Right atrium auricular region (tissue), 2 donors: ENCODE data around the gene SERPINB6. TPM values are rescaled to one million over a fixed set of nuclear protein-coding genes. Genes with fewer than 3 reads are reported as not detected.
"Not testable (repeated sequence)": the region's sequence is repeated elsewhere in the genome, so short reads cannot be mapped to it uniquely, and the experiment has no call there.

Experiments used
- DNase-seq: peaks from one replicate; pipeline ENCODE4 v3.0.0-alpha.2; 2019; ENCODE audit warnings: low spot score
- H3K27ac ChIP-seq, 2 donors: fragments of 200-600 bp; sonication (generic); 1 replicate in 1 of 2; 2 replicates in 1 of 2; pipeline ENCODE4 v1.5.1; 2016 to 2019
- H3K27me3 ChIP-seq, 2 donors: fragments of 200-600 bp; sonication (generic); one replicate each; pipeline versions ENCODE4 v1.5.1 to v1.6.0; 2017 to 2019
- H3K36me3 ChIP-seq: fragments of 200-600 bp; sonication (generic); one replicate; pipeline ENCODE4 v1.5.1; 2016
- H3K4me1 ChIP-seq, 2 donors: fragments of 200-600 bp; sonication (generic); one replicate each; pipeline versions ENCODE4 v1.5.1 to v1.6.0; 2017 to 2019
- H3K4me3 ChIP-seq, 2 donors: fragments of 200-600 bp; sonication (generic); 1 replicate in 1 of 2; 2 replicates in 1 of 2; pipeline ENCODE4 v1.5.1; 2017 to 2019; ENCODE audit warnings: mild to moderate bottlenecking in 1 of 2, moderate library complexity in 1 of 2
- H3K9me3 ChIP-seq, 2 donors: fragments of 200-600 bp; sonication (generic); one replicate each; pipeline ENCODE4 v1.5.1; 2019
- CTCF ChIP-seq, 2 donors: fragments of 200-600 bp; sonication (generic); IDR thresholded peaks; one replicate each; pipeline ENCODE4 v1.5.1; 2019; ENCODE audit warnings: antibody characterized with exemption in 2 of 2
- total RNA-seq, 2 donors: library from RNA; depleted of rRNA; stranded (reverse); fragments of >200 nt; gene quantifications; one replicate each; pipeline ENCODE4 v1.1.0, GENCODE V29; 2016

The SERPINB6 gene
- total RNA-seq, 2 donors from 2014 or later: 181 to 184 TPM

- Histone ChIP-seq H3K4me3 (no peak overlapping the region), H3K27ac (peak overlapping the region in 1 of 2 donors; percentile 7), H3K27me3 (no peaks in the 10 kb centered on the region), H3K9me3 (no peaks in the 10 kb centered on the region), H3K4me1 (peaks cover 0 to 51% of the 10 kb centered on the region in 2 donors), H3K36me3 (peaks cover 16% of the 10 kb centered on the region)
- no peak for DNase-seq
- no peak for TF ChIP-seq CTCF (IDR thresholded peaks at IDR 0.05)
Measured at GRCh38 chr6:2944405-2945152, 26.8 kb downstream of the SERPINB6 start.

GRCh38 chr6:2943564-2943955 is 27.8 kb downstream of the SERPINB6 start:
- Histone ChIP-seq H3K4me1 (peaks cover 0 to 51% of the 10 kb centered on the region in 2 donors), H3K9me3 (no peaks in the 10 kb centered on the region), H3K27ac (peak overlapping the region; percentile 57 to 61), H3K27me3 (no peaks in the 10 kb centered on the region), H3K36me3 (peaks cover 14% of the 10 kb centered on the region), H3K4me3 (no peak overlapping the region)
- no peak for TF ChIP-seq CTCF (IDR thresholded peaks at IDR 0.05)
- peak; percentile 57 for DNase-seq

- Histone ChIP-seq H3K27ac (peak overlapping the region; percentile 57 to 61), H3K4me1 (peaks cover 0 to 54% of the 10 kb centered on the region in 2 donors), H3K9me3 (no peaks in the 10 kb centered on the region), H3K27me3 (no peaks in the 10 kb centered on the region), H3K4me3 (no peak overlapping the region), H3K36me3 (peaks cover 9% of the 10 kb centered on the region)
- DNase-seq: peak; percentile 9
- TF ChIP-seq CTCF (IDR thresholded peaks at IDR 0.05): no peak
Measured at GRCh38 chr6:2942914-2943563, 28.3 kb downstream of the SERPINB6 start.

GRCh38 chr6:2942116-2942515 is 29.3 kb downstream of the SERPINB6 start:
- not testable (repeated sequence) for H3K27me3 ChIP-seq, H3K36me3 ChIP-seq, H3K4me3 ChIP-seq, H3K9me3 ChIP-seq
- H3K4me1 ChIP-seq: peaks cover 0 to 45% of the 10 kb centered on the region in 2 donors
- H3K27ac ChIP-seq: peak overlapping the region in 1 of 2 donors; percentile 57
- peak; percentile 50 for DNase-seq

- no peaks in the 10 kb centered on the region for H3K9me3 ChIP-seq
- no peak for TF ChIP-seq CTCF (IDR thresholded peaks at IDR 0.05)
- H3K27me3 ChIP-seq: no peaks in the 10 kb centered on the region
- peak overlapping the region; percentile 39 to 82 for H3K27ac ChIP-seq
- DNase-seq: peak; percentile 7
- H3K36me3 ChIP-seq: no peaks in the 10 kb centered on the region
- H3K4me1 ChIP-seq: peaks cover 0 to 40% of the 10 kb centered on the region in 2 donors
- H3K4me3 ChIP-seq: no peak overlapping the region
Measured at GRCh38 chr6:2940851-2941250, 30.5 kb downstream of the SERPINB6 start.

- peak overlapping the region; percentile 39 to 82 for H3K27ac ChIP-seq
- TF ChIP-seq CTCF (IDR thresholded peaks at IDR 0.05): no peak
- H3K4me1 ChIP-seq: peaks cover 0 to 40% of the 10 kb centered on the region in 2 donors
- no peaks in the 10 kb centered on the region for H3K27me3 ChIP-seq
- no peaks in the 10 kb centered on the region for H3K36me3 ChIP-seq
- no peaks in the 10 kb centered on the region for H3K9me3 ChIP-seq
- DNase-seq: peak; percentile 53
- peak overlapping the region in 1 of 2 donors; percentile 4 for H3K4me3 ChIP-seq
Measured at GRCh38 chr6:2940010-2940850, 31.1 kb downstream of the SERPINB6 start.
